Breast epithelium (tissue), 4 donors: ENCODE data around the gene A1BG. TPM values are rescaled to one million over a fixed set of nuclear protein-coding genes. Genes with fewer than 3 reads are reported as not detected.

Experiments
- DNase-seq, 2 donors: peaks; one replicate each; pipeline ENCODE4 v3.0.0-alpha.2; 2019; ENCODE audit warnings: low spot score in 2 of 2
- H3K27ac ChIP-seq, 2 donors: fragments of 200-600 bp; sonication (generic) in 1 of 2; one replicate each; pipeline ENCODE4 v1.5.1; 2016 to 2019; ENCODE audit warnings: mild to moderate bottlenecking in 1 of 2
- H3K27me3 ChIP-seq, 2 donors: fragments of 200-600 bp; sonication (generic) in 1 of 2; one replicate each; pipeline versions ENCODE4 v1.5.1 to v1.6.0; 2017 to 2019; ENCODE audit warnings: control low read depth in 1 of 2, mild to moderate bottlenecking in 1 of 2
- H3K36me3 ChIP-seq: fragments of 200-600 bp; one replicate; pipeline ENCODE4 v1.5.1; 2019
- H3K4me1 ChIP-seq, 2 donors: fragments of 200-600 bp; sonication (generic); one replicate each; pipeline ENCODE4 v1.5.1; 2016 to 2019; ENCODE audit warnings: control low read depth in 1 of 2
- H3K4me3 ChIP-seq, 3 donors: fragments of 200-600 bp; sonication (generic); 1 replicate in 2 of 3; 2 replicates in 1 of 3; pipeline ENCODE4 v1.5.1; 2016 to 2019; ENCODE audit warnings: mild to moderate bottlenecking in 3 of 3, moderate library complexity in 2 of 3
- H3K9me3 ChIP-seq, 2 donors: fragments of 200-600 bp; sonication (generic) in 1 of 2; one replicate each; pipeline ENCODE4 v1.5.1; 2016 to 2019; ENCODE audit warnings: control low read depth in 1 of 2
- CTCF ChIP-seq, 3 donors: fragments of 450-650 bp; IDR thresholded peaks; one replicate each; pipeline ENCODE4 v1.5.1; 2016 to 2017; ENCODE audit warnings: antibody characterized with exemption in 3 of 3, mild to moderate bottlenecking in 3 of 3, moderate library complexity in 3 of 3
- POLR2A ChIP-seq: fragments of 450-650 bp; IDR thresholded peaks from one replicate; pipeline ENCODE4 v1.6.1; 2016; ENCODE audit warnings: antibody characterized with exemption, mild to moderate bottlenecking, moderate library complexity
- POLR2AphosphoS5 ChIP-seq, 3 donors: sonication (generic); formaldehyde crosslinking; IDR thresholded peaks; one replicate each; pipeline ENCODE4 v1.6.1; 2017; ENCODE audit warnings: antibody characterized with exemption in 3 of 3
- intact Hi-C: fragments of 100-400 bp; cut with DNase I; formaldehyde crosslinking; loops from one replicate; pipeline ENCODE4 v1.15.1; 2023; ENCODE audit warnings: low total_unique reads
- total RNA-seq, 3 donors: library from RNA; depleted of rRNA; stranded (reverse); fragments of >200 nt; gene quantifications; one replicate each; pipeline ENCODE4 v1.1.0, GENCODE V29; 2016

A1BG gene
- total RNA-seq, 3 donors from 2014 or later: 40.6 to 42.7 (median 42.6) TPM

GRCh38 chr19:58300620-58301019, 52.7 kb downstream of the A1BG start:
- peaks cover 0 to 46% of the 10 kb centered on the region in 2 donors for H3K9me3 ChIP-seq

DNA sequence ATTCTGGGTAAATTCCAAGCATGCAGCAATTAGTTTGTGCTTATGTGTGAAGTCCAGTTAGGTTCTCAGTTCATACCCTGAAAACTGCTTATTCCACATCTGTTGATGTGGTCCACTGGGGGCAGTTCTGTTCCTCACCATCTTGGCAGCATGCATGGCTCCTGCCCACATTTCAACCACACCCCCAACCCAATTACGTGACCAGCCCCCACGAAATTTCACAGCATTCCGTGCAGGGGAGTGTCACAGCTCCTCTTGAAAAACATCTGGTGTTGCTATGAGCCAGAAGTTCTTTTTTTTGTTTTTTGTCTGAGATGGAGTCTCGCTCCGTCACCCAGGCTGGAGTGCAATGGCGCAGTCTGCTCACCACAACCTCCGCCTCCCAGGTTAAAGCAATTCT, 57.2 kb downstream of the A1BG start:
- peaks cover 16% of the 10 kb centered on the region for H3K36me3 ChIP-seq
- H3K4me3 ChIP-seq: no peak overlapping the region
- H3K9me3 ChIP-seq: peaks cover 23 to 86% of the 10 kb centered on the region in 2 donors
- TF ChIP-seq POLR2A (no peak), POLR2AphosphoS5 (IDR thresholded peaks at IDR 0.05) (no peak), CTCF (IDR thresholded peaks at IDR 0.05) (no peak)
- H3K27me3 ChIP-seq: no peaks in the 10 kb centered on the region
- no peaks in the 10 kb centered on the region for H3K4me1 ChIP-seq
- intact Hi-C loops: no loop called here
- no peak overlapping the region for H3K27ac ChIP-seq
- no peak for DNase-seq

More at GRCh38 chr19:58300620-58301019, 52.7 kb downstream of the A1BG start:
- no peak for DNase-seq
- no peak for TF ChIP-seq POLR2AphosphoS5 (IDR thresholded peaks at IDR 0.05)
- no peak for TF ChIP-seq CTCF (IDR thresholded peaks at IDR 0.05)
- TF ChIP-seq POLR2A: no peak
- no peak overlapping the region for H3K27ac ChIP-seq
- intact Hi-C loops: no loop called here
- no peaks in the 10 kb centered on the region for H3K4me1 ChIP-seq
- no peak overlapping the region for H3K4me3 ChIP-seq
- peaks cover 6% of the 10 kb centered on the region for H3K36me3 ChIP-seq
- H3K27me3 ChIP-seq: no peaks in the 10 kb centered on the region

Other genes with a start within 250 kb of the A1BG start
- gene ZNF329, start 202.7 kb downstream of the A1BG start, total RNA-seq: 10 to 100 TPM in 2 of 3 donors, 1 to 10 TPM in 1; 6.9 to 20.8 (median 13.8) TPM
- gene ZNF274, start 170.4 kb downstream of the A1BG start, total RNA-seq: 10 to 100 TPM; 21.9 to 46.5 (median 39.0) TPM
- gene ZNF544, start 124.6 kb downstream of the A1BG start, total RNA-seq: 10 to 100 TPM; 10.1 to 70.2 (median 36.1) TPM
- 10 to 100 TPM in 1 of 3 donors, 1 to 10 TPM in 2; 4.2 to 10.8 (median 9.2) TPM for gene ZNF8, start 74.5 kb downstream of the A1BG start, total RNA-seq
- 10 to 100 TPM; 44.3 to 72.7 (median 60.0) TPM for gene ERVK3-1, start 48.1 kb downstream of the A1BG start, total RNA-seq
- 1 to 10 TPM; 2.6 to 3.8 (median 3.6) TPM for gene ZSCAN22, start 26.5 kb downstream of the A1BG start, total RNA-seq
- gene ZNF497, start 9.3 kb upstream of the A1BG start, total RNA-seq: 1 to 10 TPM in 2 of 3 donors, under 1 TPM in 1; 0.80 to 5.3 (median 3.6) TPM
- 1 to 10 TPM; 1.3 to 6.6 (median 2.3) TPM for gene ZNF837, start 27.5 kb upstream of the A1BG start, total RNA-seq
- 1,000 to 10,000 TPM; 1,794 to 2,659 (median 2,022) TPM for gene RPS5, start 33.8 kb upstream of the A1BG start, total RNA-seq
- 1 to 10 TPM in 1 of 3 donors, not detected in 2; 2.9 TPM for gene RNF225, start 42.2 kb upstream of the A1BG start, total RNA-seq
- gene ZNF584, start 55.2 kb upstream of the A1BG start, total RNA-seq: 10 to 100 TPM; 13.6 to 16.1 (median 15.8) TPM
- gene ZNF132, start 86.7 kb upstream of the A1BG start, total RNA-seq: 10 to 100 TPM in 1 of 3 donors, 1 to 10 TPM in 2; 3.5 to 13.3 (median 6.2) TPM
- gene ZNF324B, start 98.1 kb upstream of the A1BG start, total RNA-seq: 1 to 10 TPM; 6.1 to 9.1 (median 7.2) TPM
- gene ZNF324, start 113.6 kb upstream of the A1BG start, total RNA-seq: 10 to 100 TPM in 2 of 3 donors, 1 to 10 TPM in 1; 9.0 to 30.9 (median 24.3) TPM
- 10 to 100 TPM; 10.2 to 23.4 (median 20.0) TPM for gene ZNF446, start 122.9 kb upstream of the A1BG start, total RNA-seq
- gene SLC27A5, start 158.5 kb upstream of the A1BG start, total RNA-seq: 10 to 100 TPM in 2 of 3 donors, 1 to 10 TPM in 1; 4.7 to 18.0 (median 10.7) TPM
- 1 to 10 TPM; 8.2 to 9.2 (median 8.6) TPM for gene ZBTB45, start 166.3 kb upstream of the A1BG start, total RNA-seq
- gene TRIM28, start 190.6 kb upstream of the A1BG start, total RNA-seq: 100 to 1,000 TPM; 110 to 190 (median 173) TPM
- gene CHMP2A, start 201.6 kb upstream of the A1BG start, total RNA-seq: 100 to 1,000 TPM in 1 of 3 donors, 10 to 100 TPM in 2; 74.6 to 157 (median 92.8) TPM
- gene UBE2M, start 205.1 kb upstream of the A1BG start, total RNA-seq: 10 to 100 TPM; 19.0 to 21.3 (median 19.3) TPM
- gene MZF1, start 219.8 kb upstream of the A1BG start, total RNA-seq: 10 to 100 TPM; 18.7 to 43.0 (median 30.2) TPM